SK-N-SH (cell line): Measurements from ENCODE around the gene CUX1. TPM values are rescaled to one million over a fixed set of nuclear protein-coding genes. Genes with fewer than 3 reads are reported as not detected.

Experiments
- CTCF ChIA-PET: fragments of 300-600, 350-600 bp; formaldehyde crosslinking; extraction: SDS; loops from one replicate; lab custom pipeline; 2021; lab: Yijun Ruan, JAX
- POLR2A ChIA-PET: fragments of 350-600 bp; sonication (Branson Sonifier 250); formaldehyde crosslinking; extraction: SDS; loops from one replicate; lab custom pipeline; 2020; ENCODE audit warnings: antibody characterized with exemption, inconsistent platforms; lab: Yijun Ruan, JAX
- DNase-seq: peaks from one replicate; pipeline ENCODE4 v3.0.0; 2012
- H2AFZ ChIP-seq: fragments of 200-600 bp; sonication (generic); 2 replicates; pipeline ENCODE4 v1.8.1; 2016; ENCODE audit warnings: antibody characterized with exemption, mild to moderate bottlenecking, low read depth
- H3F3A ChIP-seq: fragments of 200-600 bp; sonication (generic); replicated peaks from 2 replicates; pipeline ENCODE3; 2016; ENCODE audit warnings: antibody characterized with exemption, mild to moderate bottlenecking; ENCODE audit not compliant: insufficient read depth
- H3K27ac ChIP-seq, 2 experiments: fragments of 200-500 bp in 1 of 2; fragments of 200-600 bp in 1 of 2; sonication (Bioruptor generic) in 1 of 2; sonication (generic), shearing (Covaris generic) in 1 of 2; 2 replicates each; pipeline versions ENCODE4 v1.5.1 to v1.6.1; 2014 to 2016; ENCODE audit warnings: low read depth in 2 of 2, inconsistent platforms in 1 of 2, low read length in 1 of 2, mild to moderate bottlenecking in 1 of 2, mixed read lengths in 1 of 2
- H3K27me3 ChIP-seq: fragments of 200-600 bp; sonication (generic), shearing (Covaris generic); 2 replicates; pipeline ENCODE4 v1.6.1; 2016; ENCODE audit warnings: mixed run types; ENCODE audit not compliant: insufficient read depth
- H3K36me3 ChIP-seq, 2 experiments: fragments of 200-500 bp in 1 of 2; fragments of 200-600 bp in 1 of 2; sonication (Bioruptor generic) in 1 of 2; sonication (generic) in 1 of 2; replicated peaks in 1 of 2; 2 replicates each; pipeline versions ENCODE3 to v1.5.1; 2014 to 2016; ENCODE audit warnings: low read length in 1 of 2, mild to moderate bottlenecking in 1 of 2; ENCODE audit not compliant: insufficient read depth in 2 of 2, control insufficient read depth in 1 of 2
- H3K4me1 ChIP-seq, 2 experiments: fragments of 200-500 bp in 1 of 2; fragments of 200-600 bp in 1 of 2; sonication (Bioruptor generic) in 1 of 2; sonication (generic), shearing (Covaris generic) in 1 of 2; 2 replicates each; pipeline versions ENCODE4 v1.5.1 to v1.6.1; 2014 to 2016; ENCODE audit warnings: low read depth in 1 of 2, low read length in 1 of 2, mixed run types in 1 of 2; ENCODE audit not compliant: insufficient read depth in 2 of 2, control insufficient read depth in 1 of 2
- H3K4me2 ChIP-seq: fragments of 200-600 bp; sonication (generic), shearing (Covaris generic); 2 replicates; pipeline ENCODE4 v1.6.1; 2017; ENCODE audit warnings: mixed run types
- H3K4me3 ChIP-seq, 2 experiments: fragments of 200-500 bp in 1 of 2; fragments of 200-600 bp in 1 of 2; sonication (Bioruptor generic) in 1 of 2; sonication (generic), shearing (Covaris generic) in 1 of 2; 2 replicates each; pipeline versions ENCODE4 v1.5.1 to v1.8.1; 2014 to 2016; ENCODE audit warnings: low read depth in 2 of 2, inconsistent platforms in 1 of 2, low read length in 1 of 2, mild to moderate bottlenecking in 1 of 2, mixed read lengths in 1 of 2, moderate library complexity in 1 of 2
- H3K79me2 ChIP-seq: fragments of 200-600 bp; sonication (generic); 2 replicates; pipeline ENCODE4 v1.8.1; 2017; ENCODE audit warnings: mild to moderate bottlenecking; ENCODE audit not compliant: insufficient read depth
- H3K9ac ChIP-seq: fragments of 200-600 bp; sonication (generic); 2 replicates; pipeline ENCODE4 v1.6.1; 2017; ENCODE audit warnings: mixed run types
- H3K9me2 ChIP-seq: fragments of 200-600 bp; sonication (generic); 2 replicates; pipeline ENCODE4 v1.6.1; 2017; ENCODE audit warnings: mixed run types
- H3K9me3 ChIP-seq: fragments of 200-600 bp; sonication (generic); 2 replicates; pipeline ENCODE4 v1.6.1; 2017; ENCODE audit warnings: mixed run types, mild to moderate bottlenecking, moderate library complexity
- H4K20me1 ChIP-seq: fragments of 200-600 bp; sonication (generic); 2 replicates; pipeline ENCODE4 v1.6.1; 2017; ENCODE audit warnings: mild to moderate bottlenecking, mixed run types; ENCODE audit not compliant: insufficient read depth
- CTCF ChIP-seq: fragments of 200-600 bp; sonication (generic); IDR thresholded peaks from 2 replicates; pipeline ENCODE4 v1.6.1; 2017; ENCODE audit warnings: antibody characterized with exemption, mild to moderate bottlenecking, moderate library complexity
- EP300 ChIP-seq, 2 experiments: IDR thresholded peaks; 2 replicates each; pipeline versions ENCODE4 v1.4.0 to v1.6.1; 2012; ENCODE audit warnings: borderline replicate concordance in 1 of 2, low read depth in 1 of 2, low read length in 1 of 2
- EZH2phosphoT487 ChIP-seq: fragments of 200-600 bp; sonication (generic); IDR thresholded peaks from 2 replicates; pipeline ENCODE4 v1.6.1; 2017; ENCODE audit warnings: low read depth, mixed run types, mild to moderate bottlenecking, antibody characterized with exemption, moderate library complexity, borderline replicate concordance
- FOXJ3 ChIP-seq: sonication (generic); formaldehyde crosslinking; IDR thresholded peaks from 2 replicates; pipeline ENCODE4 v1.5.1; 2020; ENCODE audit warnings: mild to moderate bottlenecking, missing genetic modification reagents
- GATA2 ChIP-seq: sonication (generic); formaldehyde crosslinking; IDR thresholded peaks from 2 replicates; pipeline ENCODE4 v1.5.0; 2020; ENCODE audit warnings: mild to moderate bottlenecking, missing genetic modification reagents
- JUND ChIP-seq: IDR thresholded peaks from 2 replicates; pipeline ENCODE4 v1.4.0; 2012
- RAD21 ChIP-seq: IDR thresholded peaks from 2 replicates; pipeline ENCODE4 v1.6.1; 2012; ENCODE audit warnings: mild to moderate bottlenecking, low read length
- TCF12 ChIP-seq: IDR thresholded peaks from 2 replicates; pipeline ENCODE4 v1.4.0; 2012
- TEAD4 ChIP-seq: IDR thresholded peaks from 2 replicates; pipeline ENCODE4 v1.4.0; 2012; ENCODE audit warnings: mild to moderate bottlenecking, borderline replicate concordance; ENCODE audit not compliant: insufficient read depth
- YY1 ChIP-seq: IDR thresholded peaks from 2 replicates; pipeline ENCODE4 v1.4.0; 2012; ENCODE audit warnings: low read depth, mild to moderate bottlenecking
- WGBS: methylation state at CpG from one replicate; pipeline ENCODE4 v1.1.6; 2017; ENCODE audit warnings: low lambda C conversion rate; 5-methylcytosine and 5-hydroxymethylcytosine counted together
- polyA plus RNA-seq, 3 experiments: library from polyadenylated mRNA; depleted of rRNA; stranded (reverse); fragments of >200 nt; gene quantifications; 2 replicates each; pipeline ENCODE4 v1.2.3, GENCODE V29; 2012

The CUX1 gene
- polyA plus RNA-seq, 1 of the 3 experiments (the other 2 are of a cell fraction), result 68.6 TPM

- TF ChIP-seq EP300 (IDR thresholded peaks at IDR 0.05; ENCODE audit: borderline replicate concordance in 1 of 2, low read depth in 1 of 2, low read length in 1 of 2) (peak in 1 of 2 experiments; percentile 71; a peak in 2 of 4 replicates), GATA2 (CRISPR knock-in tag) (peak; percentile 69), RAD21 (peak; percentile 2; the same call in 1 of the 2 replicates), YY1 (no peak)
- no peaks in the 10 kb centered on the region for H3K79me2 ChIP-seq
- CTCF ChIA-PET, result interaction anchor here (0.7 to 9.3 kb wide), 13 partner anchors 10 to 713 kb away, joined by 3 to 85 read pairs (median 6); no protein-coding TSS in a partner anchor
- H3K27me3 ChIP-seq, result no peaks in the 10 kb centered on the region
- H4K20me1 ChIP-seq, result no peaks in the 10 kb centered on the region
- no peaks in the 10 kb centered on the region for H3K9me2 ChIP-seq
- H2AFZ ChIP-seq, result no peak overlapping the region
- WGBS, result 65% methylated on average over 7 of the region's 7 CpGs
- no peaks in the 10 kb centered on the region for H3F3A ChIP-seq
- H3K36me3 ChIP-seq, result peaks cover 0 to 14% of the 10 kb centered on the region in 2 experiments
- H3K4me2 ChIP-seq, result no peak overlapping the region
- H3K4me1 ChIP-seq, result peaks cover 0 to 40% of the 10 kb centered on the region in 2 experiments; a peak in 2 of 4 replicates
- peak; percentile 75 for DNase-seq
- H3K9me3 ChIP-seq, result no peaks in the 10 kb centered on the region
- peak overlapping the region in 1 of 2 experiments; percentile 91; a peak in 2 of 4 replicates for H3K27ac ChIP-seq
- no peak overlapping the region for H3K9ac ChIP-seq
- POLR2A ChIA-PET, result interaction anchor here (1.1 kb wide), 1 partner anchor 19 kb away, joined by 8 read pairs; no protein-coding TSS in a partner anchor
- H3K4me3 ChIP-seq, result no peak overlapping the region; a peak in 1 of 4 replicates
Measured at GRCh38 chr7:102251531-102252365, 434.3 kb downstream of the CUX1 start.

- no peaks in the 10 kb centered on the region for H3F3A ChIP-seq
- 74% methylated on average over 11 of the region's 11 CpGs for WGBS
- H3K4me2 ChIP-seq, result no peak overlapping the region
- POLR2A ChIA-PET, result interaction anchor here (1.1 kb wide), 1 partner anchor 18 kb away, joined by 8 read pairs; no protein-coding TSS in a partner anchor
- no peak overlapping the region for H3K9ac ChIP-seq
- no peaks in the 10 kb centered on the region for H3K79me2 ChIP-seq
- TF ChIP-seq FOXJ3 (CRISPR knock-in tag), result no peak
- TF ChIP-seq EZH2phosphoT487, result no peak
- TF ChIP-seq TCF12, result no peak
- TF ChIP-seq CTCF, result no peak
- no peak for TF ChIP-seq TEAD4
- TF ChIP-seq JUND, result no peak
- peak; percentile 41 for TF ChIP-seq GATA2 (CRISPR knock-in tag)
- TF ChIP-seq, all 33 proteins: peak for 1
- peak; percentile 68 for DNase-seq
- Histone ChIP-seq H3K27me3 (no peaks in the 10 kb centered on the region), H4K20me1 (no peaks in the 10 kb centered on the region), H3K36me3 (peaks cover 0 to 14% of the 10 kb centered on the region in 2 experiments), H3K4me3 (no peak overlapping the region), H2AFZ (no peak overlapping the region), H3K9me3 (no peaks in the 10 kb centered on the region), H3K9me2 (no peaks in the 10 kb centered on the region), H3K27ac (peak overlapping the region in 1 of 2 experiments; percentile 91; a peak in 2 of 4 replicates), H3K4me1 (peaks cover 0 to 40% of the 10 kb centered on the region in 2 experiments; a peak in 2 of 4 replicates)
- CTCF ChIA-PET, result interaction anchor here (0.6 to 9.3 kb wide), 16 partner anchors 9 to 714 kb away, joined by 3 to 85 read pairs (median 5); no protein-coding TSS in a partner anchor
Measured at GRCh38 chr7:102252366-102252982, 435.0 kb downstream of the CUX1 start.
